ENCODE measurements around the gene GNAT2. TPM values are rescaled to one million over a fixed set of nuclear protein-coding genes. Genes with fewer than 3 reads are reported as not detected.

The GNAT2 gene
- total RNA-seq, 1 experiment from 2014 or later, result not detected

GRCh38 chr1:109626682-109627408 is 7.4 kb upstream of the GNAT2 start:
- Mint-ChIP-seq H3K27me3 (ENCODE audit: unreplicated experiment) (no peaks in the 10 kb centered on the region), H3K36me3 (ENCODE audit: insufficient read depth, unreplicated experiment) (peaks cover 20% of the 10 kb centered on the region), H3K4me3 (ENCODE audit: low read depth, unreplicated experiment) (no peak overlapping the region), H3K4me1 (ENCODE audit: low read depth, unreplicated experiment) (peaks cover 3% of the 10 kb centered on the region), H3K27ac (ENCODE audit: unreplicated experiment) (no peak overlapping the region), H3K9me3 (ENCODE audit: low read depth, unreplicated experiment) (no peaks in the 10 kb centered on the region)
- intact Hi-C loops (cut with micrococcal nuclease; ENCODE audit: unreplicated experiment), result no loop called here
- CTCF ChIA-PET, result interaction anchor here (1.0 kb wide), 1 partner anchor 83 kb away, joined by 3 read pairs; no protein-coding TSS in a partner anchor
- BruUV-seq (replicated peaks), result no TSS peak
- TF ChIP-seq CTCF (IDR thresholded peaks at IDR 0.05; ENCODE audit: unreplicated experiment), result no peak
- DNase-seq, result no peak

GRCh38 chr1:109625601-109626560 is 6.5 kb upstream of the GNAT2 start:
- CTCF ChIA-PET, result interaction anchor here (1.0 kb wide), 1 partner anchor 82 kb away, joined by 3 read pairs; no protein-coding TSS in a partner anchor
- no peak overlapping the region for H3K27ac Mint-ChIP-seq (ENCODE audit: unreplicated experiment)
- DNase-seq, result no peak
- peaks cover 29% of the 10 kb centered on the region for H3K36me3 Mint-ChIP-seq (ENCODE audit: insufficient read depth, unreplicated experiment)
- no peaks in the 10 kb centered on the region for H3K27me3 Mint-ChIP-seq (ENCODE audit: unreplicated experiment)
- BruUV-seq (replicated peaks), result no TSS peak
- peaks cover 9% of the 10 kb centered on the region for H3K4me1 Mint-ChIP-seq (ENCODE audit: low read depth, unreplicated experiment)
- TF ChIP-seq CTCF (IDR thresholded peaks at IDR 0.05; ENCODE audit: unreplicated experiment), result no peak
- intact Hi-C loops (cut with micrococcal nuclease; ENCODE audit: unreplicated experiment), result no loop called here
- no peak overlapping the region for H3K4me3 Mint-ChIP-seq (ENCODE audit: low read depth, unreplicated experiment)
- no peaks in the 10 kb centered on the region for H3K9me3 Mint-ChIP-seq (ENCODE audit: low read depth, unreplicated experiment)

GRCh38 chr1:109625176-109625575 is 5.8 kb upstream of the GNAT2 start:
- Mint-ChIP-seq H3K4me1 (ENCODE audit: low read depth, unreplicated experiment) (peaks cover 9% of the 10 kb centered on the region), H3K27ac (ENCODE audit: unreplicated experiment) (no peak overlapping the region), H3K9me3 (ENCODE audit: low read depth, unreplicated experiment) (no peaks in the 10 kb centered on the region), H3K36me3 (ENCODE audit: insufficient read depth, unreplicated experiment) (peaks cover 34% of the 10 kb centered on the region), H3K4me3 (ENCODE audit: low read depth, unreplicated experiment) (no peak overlapping the region), H3K27me3 (ENCODE audit: unreplicated experiment) (no peaks in the 10 kb centered on the region)
- TF ChIP-seq CTCF (IDR thresholded peaks at IDR 0.05; ENCODE audit: unreplicated experiment), result no peak
- intact Hi-C loops (cut with micrococcal nuclease; ENCODE audit: unreplicated experiment), result no loop called here
- no TSS peak for BruUV-seq (replicated peaks)
- CTCF ChIA-PET, result no interaction called here
- DNase-seq, result no peak

- no TSS peak for BruUV-seq (replicated peaks)
- H3K4me1 Mint-ChIP-seq (ENCODE audit: low read depth, unreplicated experiment), result peaks cover 9% of the 10 kb centered on the region
- CTCF ChIA-PET, result no interaction called here
- no peak overlapping the region for H3K27ac Mint-ChIP-seq (ENCODE audit: unreplicated experiment)
- no peak for TF ChIP-seq CTCF (IDR thresholded peaks at IDR 0.05; ENCODE audit: unreplicated experiment)
- intact Hi-C loops (cut with micrococcal nuclease; ENCODE audit: unreplicated experiment), result no loop called here
- peaks cover 39% of the 10 kb centered on the region for H3K36me3 Mint-ChIP-seq (ENCODE audit: insufficient read depth, unreplicated experiment)
- no peak overlapping the region for H3K4me3 Mint-ChIP-seq (ENCODE audit: low read depth, unreplicated experiment)
- H3K27me3 Mint-ChIP-seq (ENCODE audit: unreplicated experiment), result no peaks in the 10 kb centered on the region
- H3K9me3 Mint-ChIP-seq (ENCODE audit: low read depth, unreplicated experiment), result no peaks in the 10 kb centered on the region
- no peak for DNase-seq
Observed at GRCh38 chr1:109624201-109625010, 5.0 kb upstream of the GNAT2 start.
